Esophagus (tissue), 2 donors: ENCODE data around the gene SLC16A6. TPM values are rescaled to one million over a fixed set of nuclear protein-coding genes. Genes with fewer than 3 reads are reported as not detected.
"Not testable (repeated sequence)": the region's sequence is repeated elsewhere in the genome, so short reads cannot be mapped to it uniquely, and the experiment has no call there.

ENCODE experiments used
- H3K27ac ChIP-seq, 2 donors: one replicate each; pipeline ENCODE4 v1.5.1; 2013; ENCODE audit warnings: low read depth in 2 of 2, mild to moderate bottlenecking in 2 of 2, inconsistent platforms in 1 of 2, low read length in 1 of 2, moderate library complexity in 1 of 2
- H3K27me3 ChIP-seq, 2 donors: one replicate each; pipeline ENCODE4 v1.6.1; 2013; ENCODE audit warnings: low read length in 2 of 2, control low read depth in 1 of 2, mild to moderate bottlenecking in 1 of 2; ENCODE audit not compliant: insufficient read depth in 2 of 2, control insufficient read depth in 1 of 2
- H3K36me3 ChIP-seq, 2 donors: one replicate each; pipeline ENCODE4 v1.6.1; 2013; ENCODE audit warnings: low read length in 1 of 2; ENCODE audit not compliant: control insufficient read depth in 2 of 2, insufficient read depth in 2 of 2
- H3K4me1 ChIP-seq, 2 donors: one replicate each; pipeline ENCODE4 v1.6.1; 2013; ENCODE audit warnings: low read length in 1 of 2; ENCODE audit not compliant: control insufficient read depth in 2 of 2, insufficient read depth in 2 of 2
- H3K4me3 ChIP-seq, 2 donors: one replicate each; pipeline ENCODE4 v1.5.1; 2013; ENCODE audit warnings: low read length in 2 of 2, mild to moderate bottlenecking in 2 of 2, low read depth in 1 of 2, moderate library complexity in 1 of 2
- H3K9me3 ChIP-seq, 2 donors: one replicate each; pipeline ENCODE4 v1.6.1; 2013; ENCODE audit warnings: mild to moderate bottlenecking in 2 of 2, low read depth in 1 of 2, low read length in 1 of 2, moderate library complexity in 1 of 2; ENCODE audit not compliant: control insufficient read depth in 2 of 2, insufficient read depth in 1 of 2
- WGBS, 2 donors: extraction: QIAGEN DNeasy Blood & Tissue Kit; methylation state at CpG; one replicate each; pipeline ENCODE4 v1.1.7; 2013; 5-methylcytosine and 5-hydroxymethylcytosine counted together
- polyA plus RNA-seq, 2 donors: library from polyadenylated mRNA; stranded (reverse); fragments of 200-250 nt; gene quantifications; one replicate each; pipeline ENCODE4 v1.2.3, GENCODE V29; 2013
- donor health status: healthy with polysubstance abuse.
- donor health status: Bipolar disorder and iron deficiency.

The SLC16A6 gene
- polyA plus RNA-seq, 2 donors, result 4.0 to 9.7 TPM

GRCh38 chr17:68239632-68240366 lies 51.1 kb downstream of the SLC16A6 start:
- H3K4me1 ChIP-seq, result no peaks in the 10 kb centered on the region
- no peaks in the 10 kb centered on the region for H3K27me3 ChIP-seq
- WGBS, 2 donors, result 79 to 83% methylated on average over 4 of the region's 4 CpGs

GRCh38 chr17:68238871-68239253 lies 52.1 kb downstream of the SLC16A6 start:
- H3K4me3 ChIP-seq, result no peak overlapping the region
- H3K27me3 ChIP-seq, result no peaks in the 10 kb centered on the region
- H3K4me1 ChIP-seq, result no peaks in the 10 kb centered on the region
- H3K36me3 ChIP-seq, result no peaks in the 10 kb centered on the region
- no peaks in the 10 kb centered on the region for H3K9me3 ChIP-seq
- H3K27ac ChIP-seq, result peak overlapping the region; percentile 49 to 53
- WGBS, 2 donors, result 69 to 77% methylated on average over 3 of the region's 3 CpGs

More at GRCh38 chr17:68239632-68240366, 51.1 kb downstream of the SLC16A6 start:
- no peak overlapping the region for H3K27ac ChIP-seq
- H3K4me3 ChIP-seq, result no peak overlapping the region
- no peaks in the 10 kb centered on the region for H3K9me3 ChIP-seq
- no peaks in the 10 kb centered on the region for H3K36me3 ChIP-seq

- peak overlapping the region in 1 of 2 donors; percentile 53 for H3K27ac ChIP-seq
- 52 to 58% methylated on average over 3 of the region's 3 CpGs for WGBS, 2 donors
- H3K9me3 ChIP-seq, result no peaks in the 10 kb centered on the region
- H3K4me1 ChIP-seq, result no peaks in the 10 kb centered on the region
- H3K36me3 ChIP-seq, result no peaks in the 10 kb centered on the region
- no peak overlapping the region for H3K4me3 ChIP-seq
- no peaks in the 10 kb centered on the region for H3K27me3 ChIP-seq
These were observed 52.6 kb downstream of the SLC16A6 start for GRCh38 chr17:68238164-68238870.

GRCh38 chr17:68237369-68238163 lies 53.4 kb downstream of the SLC16A6 start:
- H3K36me3 ChIP-seq, H3K9me3 ChIP-seq, H3K4me3 ChIP-seq, H3K27me3 ChIP-seq, H3K4me1 ChIP-seq: not testable (repeated sequence)
- 69 to 71% methylated on average over 16 of the region's 16 CpGs for WGBS, 2 donors
- peak overlapping the region in 1 of 2 donors; percentile 49 for H3K27ac ChIP-seq

GRCh38 chr17:68235336-68235791 lies 55.6 kb downstream of the SLC16A6 start:
- not testable (repeated sequence) for H3K27me3 ChIP-seq, H3K36me3 ChIP-seq, H3K4me3 ChIP-seq, H3K9me3 ChIP-seq, H3K4me1 ChIP-seq
- WGBS, 2 donors, result 81% methylated on average over 11 of the region's 11 CpGs
- H3K27ac ChIP-seq, result peak overlapping the region; percentile 21 to 63

GRCh38 chr17:68234726-68235335 lies 56.1 kb downstream of the SLC16A6 start:
- H3K4me3 ChIP-seq, H3K4me1 ChIP-seq, H3K27me3 ChIP-seq, H3K36me3 ChIP-seq, H3K9me3 ChIP-seq: not testable (repeated sequence)
- peak overlapping the region; percentile 4 to 21 for H3K27ac ChIP-seq
- WGBS, 2 donors, result 78 to 80% methylated on average over 12 of the region's 12 CpGs

GRCh38 chr17:68232741-68233140 lies 58.2 kb downstream of the SLC16A6 start:
- peak overlapping the region; percentile 52 to 59 for H3K27ac ChIP-seq
- not testable (repeated sequence) for H3K36me3 ChIP-seq, H3K4me3 ChIP-seq, H3K4me1 ChIP-seq, H3K27me3 ChIP-seq, H3K9me3 ChIP-seq
- 68 to 75% methylated on average over 1 of the region's 1 CpG for WGBS, 2 donors

GRCh38 chr17:68231541-68231940 lies 59.4 kb downstream of the SLC16A6 start:
- Histone ChIP-seq H3K36me3 (no peaks in the 10 kb centered on the region), H3K9me3 (no peaks in the 10 kb centered on the region), H3K27me3 (no peaks in the 10 kb centered on the region), H3K4me1 (peaks cover 0 to 7% of the 10 kb centered on the region in 2 donors), H3K4me3 (no peak overlapping the region), H3K27ac (no peak overlapping the region)
- WGBS, 2 donors, result 88 to 93% methylated on average over 1 of the region's 1 CpG

- not testable (repeated sequence) for H3K4me1 ChIP-seq, H3K36me3 ChIP-seq, H3K27me3 ChIP-seq, H3K9me3 ChIP-seq, H3K27ac ChIP-seq, H3K4me3 ChIP-seq
- WGBS, 2 donors, result 91 to 92% methylated on average over 4 of the region's 4 CpGs
These were observed 59.8 kb downstream of the SLC16A6 start for GRCh38 chr17:68231131-68231530.
